HepG2 (cell line): Measurements from ENCODE around the gene ARFGAP2. TPM values are rescaled to one million over a fixed set of nuclear protein-coding genes. Genes with fewer than 3 reads are reported as not detected.

Experiments used
- CENPT ChIP-seq: sonication (generic); formaldehyde crosslinking; IDR thresholded peaks from 2 replicates; pipeline ENCODE4 v1.8.0; 2022; ENCODE audit warnings: low read depth, mild to moderate bottlenecking, moderate library complexity, missing genetic modification reagents
- DMTF1 ChIP-seq: sonication (generic); formaldehyde crosslinking; IDR thresholded peaks from 2 replicates; pipeline ENCODE4 v1.4.0; 2020; ENCODE audit warnings: mild to moderate bottlenecking, missing genetic modification reagents
- FOXC1 ChIP-seq: sonication (generic); formaldehyde crosslinking; IDR thresholded peaks from 2 replicates; pipeline ENCODE4 v1.8.0; 2022; ENCODE audit warnings: mild to moderate bottlenecking, missing genetic modification reagents, borderline replicate concordance
- FOXK2 ChIP-seq: fragments of 450-650 bp; IDR thresholded peaks from 2 replicates; pipeline ENCODE4 v1.6.1; 2016
- MYC ChIP-seq: sonication (generic); formaldehyde crosslinking; IDR thresholded peaks from 2 replicates; pipeline ENCODE4 v1.9.0; 2021; ENCODE audit warnings: missing genetic modification reagents, borderline replicate concordance
- MZF1 ChIP-seq: sonication (generic); formaldehyde crosslinking; IDR thresholded peaks from 2 replicates; pipeline ENCODE4 v1.8.1; 2023; ENCODE audit warnings: mild to moderate bottlenecking, missing genetic modification reagents, borderline replicate concordance
- NR2F6 ChIP-seq, 2 experiments: IDR thresholded peaks; 2 replicates each; pipeline ENCODE4 v1.6.1; 2016; ENCODE audit warnings: antibody characterized with exemption in 1 of 2, mild to moderate bottlenecking in 1 of 2
- PCBP1 ChIP-seq: fragments of 200-400 bp; formaldehyde crosslinking; IDR thresholded peaks from 2 replicates; pipeline ENCODE4 v1.6.1; 2017; ENCODE audit warnings: mild to moderate bottlenecking, low read depth, low read length, borderline replicate concordance
- RBAK ChIP-seq: sonication (generic); formaldehyde crosslinking; IDR thresholded peaks from 2 replicates; pipeline ENCODE4 v1.5.1; 2020; ENCODE audit warnings: mild to moderate bottlenecking, missing genetic modification reagents
- RORA ChIP-seq: sonication (generic); formaldehyde crosslinking; IDR thresholded peaks from 2 replicates; pipeline ENCODE4 v1.5.0; 2020; ENCODE audit warnings: mild to moderate bottlenecking, missing genetic modification reagents, moderate library complexity
- SMARCC2 ChIP-seq: fragments of 450-650 bp; IDR thresholded peaks from 2 replicates; pipeline ENCODE4 v1.6.1; 2017; ENCODE audit warnings: antibody characterized with exemption, mild to moderate bottlenecking
- TBX2 ChIP-seq: sonication (generic); formaldehyde crosslinking; IDR thresholded peaks from 2 replicates; pipeline ENCODE4 v1.5.0; 2020; ENCODE audit warnings: missing genetic modification reagents, mild to moderate bottlenecking, borderline replicate concordance
- TP53 ChIP-seq: sonication (generic); formaldehyde crosslinking; conservative IDR thresholded peaks from 2 replicates; pipeline ENCODE4 v1.4.0; 2020; ENCODE audit warnings: missing genetic modification reagents
- TSC22D2 ChIP-seq: sonication (generic); formaldehyde crosslinking; IDR thresholded peaks from 2 replicates; pipeline ENCODE4 v1.5.1; 2020; ENCODE audit warnings: missing genetic modification reagents, mild to moderate bottlenecking, borderline replicate concordance
- ZBTB20 ChIP-seq: sonication (generic); formaldehyde crosslinking; IDR thresholded peaks from 2 replicates; pipeline ENCODE4 v1.8.1; 2023; ENCODE audit warnings: missing genetic modification reagents, low read depth, mild to moderate bottlenecking, borderline replicate concordance
- ZMYM2 ChIP-seq: sonication (generic); formaldehyde crosslinking; IDR thresholded peaks from 2 replicates; pipeline ENCODE4 v1.8.0; 2022; ENCODE audit warnings: mild to moderate bottlenecking, missing genetic modification reagents
- ZNF224 ChIP-seq: sonication (generic); formaldehyde crosslinking; IDR thresholded peaks from 2 replicates; pipeline ENCODE4 v1.5.0; 2020; ENCODE audit warnings: mild to moderate bottlenecking, missing genetic modification reagents
- ZNF451 ChIP-seq: sonication (generic); formaldehyde crosslinking; IDR thresholded peaks from 2 replicates; pipeline ENCODE4 v1.5.0; 2020; ENCODE audit warnings: mild to moderate bottlenecking, missing genetic modification reagents
- ZNF577 ChIP-seq: sonication (generic); formaldehyde crosslinking; IDR thresholded peaks from 2 replicates; pipeline ENCODE4 v1.4.0; 2020; ENCODE audit warnings: mild to moderate bottlenecking, low read depth, missing genetic modification reagents, borderline replicate concordance
- ZNF614 ChIP-seq: IDR thresholded peaks from 2 replicates; pipeline ENCODE4 v1.6.1; 2018; ENCODE audit warnings: missing biosample characterization, missing genetic modification reagents, inconsistent platforms, borderline replicate concordance
- ZNF766 ChIP-seq: sonication (generic); formaldehyde crosslinking; IDR thresholded peaks from 2 replicates; pipeline ENCODE4 v1.5.0; 2020; ENCODE audit warnings: missing genetic modification reagents, borderline replicate concordance
- ZSCAN30 ChIP-seq: sonication (generic); formaldehyde crosslinking; IDR thresholded peaks from 2 replicates; pipeline ENCODE4 v1.5.0; 2020; ENCODE audit warnings: mild to moderate bottlenecking, missing genetic modification reagents
- polyA plus RNA-seq, 8 experiments: library from polyadenylated mRNA; depleted of rRNA in 3 of 8; stranded (reverse) in 7 of 8; unstranded in 1 of 8; fragments of >200 nt; fragmentation: Illumina TruSeq in 4 of 8; extraction: Trizol in 4 of 8; gene quantifications; 2 replicates each; pipeline versions ENCODE4 v1.2.1 to v1.2.3, GENCODE V29; 2011 to 2016; ENCODE audit warnings: low read depth in 4 of 8, missing spikeins in 1 of 8, mixed read lengths in 1 of 8; ENCODE audit not compliant: insufficient read depth in 1 of 8
- total RNA-seq, 5 experiments: library from RNA; depleted of rRNA; stranded (reverse); fragments of >200 nt; fragmentation: Illumina TruSeq; extraction: Trizol; gene quantifications; 2 replicates each; pipeline ENCODE4 v1.2.3, GENCODE V29; 2016; ENCODE audit warnings: low read depth in 1 of 5
- TF ChIP-seq, protein P1 (sequence below): sonication (generic); formaldehyde crosslinking; IDR thresholded peaks from 2 replicates; pipeline ENCODE4 v1.5.0; 2020; ENCODE audit warnings: missing genetic modification reagents
- TF ChIP-seq, protein P2 (sequence below), 2 experiments: sonication (generic) in 1 of 2; formaldehyde crosslinking in 1 of 2; IDR thresholded peaks; 2 replicates each; pipeline versions ENCODE4 v1.5.1 to v1.6.1; 2011 to 2020; ENCODE audit warnings: borderline replicate concordance in 1 of 2, low read depth in 1 of 2, low read length in 1 of 2, mild to moderate bottlenecking in 1 of 2, missing genetic modification reagents in 1 of 2, moderate library complexity in 1 of 2

ARFGAP2 gene
- total and polyA plus RNA-seq, 2 of the 13 experiments (the other 11 are each of a cell fraction or from before 2014, with no cell fraction given), result 32.3 to 75.3 TPM

DNA sequence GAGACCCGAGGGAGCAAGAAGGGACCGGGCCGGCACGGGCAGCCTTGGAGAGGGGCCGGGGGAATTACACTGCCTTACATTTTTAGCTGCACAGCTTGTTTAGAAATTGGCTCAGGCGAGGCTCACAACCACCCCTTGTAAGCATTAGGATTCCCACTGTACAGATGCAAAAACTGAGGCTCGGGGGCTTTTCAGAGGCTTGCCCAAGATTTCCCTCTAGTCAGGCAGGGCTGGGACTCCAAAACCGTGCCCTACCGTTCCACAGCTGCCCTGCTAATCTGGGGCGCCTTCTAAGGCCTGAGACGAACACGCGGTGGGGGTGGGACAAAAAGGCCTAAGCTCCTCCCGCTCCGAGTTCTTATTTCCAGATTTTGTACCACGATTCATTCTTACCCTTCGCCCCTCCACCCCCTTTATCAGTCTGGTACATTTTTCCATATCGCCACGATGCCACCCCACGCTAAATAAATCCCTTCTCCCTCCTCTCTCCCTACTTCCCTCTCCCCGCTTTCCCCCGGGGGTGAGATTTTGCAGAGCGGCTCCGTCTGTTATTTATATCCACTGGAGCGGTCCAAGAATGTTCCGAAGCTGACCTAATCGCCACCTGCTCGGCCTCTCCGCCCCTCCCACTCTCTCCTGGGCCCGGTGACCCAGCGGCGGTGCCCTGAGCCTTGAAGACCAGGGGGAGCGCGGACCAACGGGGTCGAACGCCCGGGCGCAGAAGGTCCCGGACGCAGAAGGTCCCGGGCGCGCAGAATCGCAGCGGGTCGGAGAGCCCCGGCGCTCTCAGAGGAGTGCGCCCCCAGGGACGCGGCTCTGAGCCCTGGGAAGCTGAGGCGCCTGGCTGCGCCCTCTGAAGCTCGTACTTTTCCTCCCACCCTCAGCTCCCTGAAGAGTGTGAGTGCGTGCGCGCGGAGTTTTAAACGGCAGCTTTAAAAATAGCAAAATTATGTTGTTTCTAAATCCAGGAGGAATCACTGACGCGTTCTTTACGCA is 10.3 kb upstream of the ARFGAP2 start (continued):
- no peak for TF ChIP-seq PCBP1
- TF ChIP-seq CENPT (CRISPR knock-in tag), result no peak
- TF ChIP-seq SMARCC2, result no peak
- TF ChIP-seq ZNF614 (CRISPR knock-in tag), result no peak
- TF ChIP-seq FOXC1 (CRISPR knock-in tag), result no peak
- TF ChIP-seq RBAK (CRISPR knock-in tag), result no peak
- no peak for TF ChIP-seq FOXK2
- TF ChIP-seq, protein P1, sequence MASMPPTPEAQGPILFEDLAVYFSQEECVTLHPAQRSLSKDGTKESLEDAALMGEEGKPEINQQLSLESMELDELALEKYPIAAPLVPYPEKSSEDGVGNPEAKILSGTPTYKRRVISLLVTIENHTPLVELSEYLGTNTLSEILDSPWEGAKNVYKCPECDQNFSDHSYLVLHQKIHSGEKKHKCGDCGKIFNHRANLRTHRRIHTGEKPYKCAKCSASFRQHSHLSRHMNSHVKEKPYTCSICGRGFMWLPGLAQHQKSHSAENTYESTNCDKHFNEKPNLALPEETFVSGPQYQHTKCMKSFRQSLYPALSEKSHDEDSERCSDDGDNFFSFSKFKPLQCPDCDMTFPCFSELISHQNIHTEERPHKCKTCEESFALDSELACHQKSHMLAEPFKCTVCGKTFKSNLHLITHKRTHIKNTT (CRISPR knock-in tag), result no peak
- TF ChIP-seq TBX2 (CRISPR knock-in tag), result peak; percentile 39; the same call in 1 of the 2 replicates
- no peak for TF ChIP-seq ZNF577 (CRISPR knock-in tag)
- no peak for TF ChIP-seq ZNF224 (CRISPR knock-in tag)
- TF ChIP-seq DMTF1 (CRISPR knock-in tag), result no peak
- TF ChIP-seq MZF1 (CRISPR knock-in tag), result no peak
- peak; percentile 68; the same call in 1 of the 2 replicates for TF ChIP-seq ZMYM2
- no peak for TF ChIP-seq ZNF451
- peak; percentile 24; the same call in 1 of the 2 replicates for TF ChIP-seq MYC (CRISPR knock-in tag)
- no peak for TF ChIP-seq TSC22D2 (CRISPR knock-in tag)
- no peak for TF ChIP-seq TP53 (CRISPR knock-in tag)
- TF ChIP-seq RORA, result no peak
- TF ChIP-seq ZBTB20 (CRISPR knock-in tag), result peak; percentile 36; the same call in 1 of the 2 replicates
- no peak for TF ChIP-seq NR2F6 (IDR thresholded peaks at IDR 0.05)
- no peak for TF ChIP-seq NR2F6 (CRISPR knock-in tag; IDR thresholded peaks at IDR 0.05)
- 0 out of 2 replicates have a peak, but pooled peaks have one; percentile 43 for TF ChIP-seq ZNF766 (CRISPR knock-in tag)
- no peak for TF ChIP-seq ZSCAN30
- TF ChIP-seq, protein P2, sequence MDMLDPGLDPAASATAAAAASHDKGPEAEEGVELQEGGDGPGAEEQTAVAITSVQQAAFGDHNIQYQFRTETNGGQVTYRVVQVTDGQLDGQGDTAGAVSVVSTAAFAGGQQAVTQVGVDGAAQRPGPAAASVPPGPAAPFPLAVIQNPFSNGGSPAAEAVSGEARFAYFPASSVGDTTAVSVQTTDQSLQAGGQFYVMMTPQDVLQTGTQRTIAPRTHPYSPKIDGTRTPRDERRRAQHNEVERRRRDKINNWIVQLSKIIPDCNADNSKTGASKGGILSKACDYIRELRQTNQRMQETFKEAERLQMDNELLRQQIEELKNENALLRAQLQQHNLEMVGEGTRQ (IDR thresholded peaks at IDR 0.05; ENCODE audit: low read depth, low read length), result no peak
- TF ChIP-seq, protein P2 (CRISPR knock-in tag; IDR thresholded peaks at IDR 0.05; ENCODE audit: borderline replicate concordance), result no peak
